ENCODE measurements around the gene ALPK1.
"Not testable (repeated sequence)": the region's sequence is repeated elsewhere in the genome, so short reads cannot be mapped to it uniquely, and the experiment has no call there.

ALPK1 gene

DNA sequence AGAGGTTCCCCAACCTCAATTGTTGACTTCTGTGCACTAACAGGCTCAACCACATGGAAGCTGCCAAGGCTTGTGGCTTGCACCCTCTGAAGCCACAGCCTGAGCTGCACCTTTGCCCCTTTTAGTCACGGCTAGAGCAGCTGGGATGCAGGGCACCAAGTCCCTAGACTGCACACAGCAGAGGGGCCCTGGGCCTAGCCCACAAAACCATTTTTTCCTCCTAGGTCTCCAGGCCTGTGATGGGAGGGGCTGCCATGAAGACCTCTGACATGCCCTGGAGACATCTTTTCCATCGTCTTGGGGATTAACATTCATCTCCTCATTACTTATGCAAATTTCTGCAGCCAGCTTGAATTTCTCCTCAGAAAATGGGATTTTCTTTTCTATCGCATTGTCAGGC is 193.6 kb downstream of the ALPK1 start:
- CTCF ChIA-PET, POLR2A ChIA-PET: not testable (repeated sequence)

More for the DNA sequence above, 193.6 kb downstream of the ALPK1 start:
- H3K9me3 ChIP-seq (ENCODE audit: control insufficient read depth, insufficient read depth, low read depth, low read length); H3K4me3 ChIP-seq (ENCODE audit: low read depth, low read length); H3K27ac ChIP-seq (ENCODE audit: extremely low read depth, low read depth, low read length); H3K4me1 ChIP-seq (ENCODE audit: control insufficient read depth, insufficient read depth, low read length); H3K36me3 ChIP-seq (ENCODE audit: control insufficient read depth in 2 of 2, insufficient read depth in 1 of 2, low read length in 2 of 2): not testable (repeated sequence)
- TF ChIP-seq TRIM28 (IDR thresholded peaks at IDR 0.05; ENCODE audit: borderline replicate concordance, low read length) (0 out of 2 replicates have a peak, but pooled peaks have one; percentile 23), ZNF585B (tag by site-specific recombination; IDR thresholded peaks at IDR 0.05) (peak; percentile 89)
